ENCODE measurements around the gene PCDHA13. TPM values are rescaled to one million over a fixed set of nuclear protein-coding genes. Genes with fewer than 3 reads are reported as not detected.
"Not testable (repeated sequence)": the region's sequence is repeated elsewhere in the genome, so short reads cannot be mapped to it uniquely, and the experiment has no call there.

PCDHA13 gene
- total and polyA plus RNA-seq, 9 donors, result 0.03 to 0.14 (median 0.04) TPM; not detected in 5

GRCh38 chr5:140870221-140871201, 11.4 kb upstream of the PCDHA13 start:
- no peak overlapping the region for H3K27ac ChIP-seq (ENCODE audit: low read length)
- H3K27me3 ChIP-seq (ENCODE audit: control insufficient read depth, insufficient read depth, low read length), result peaks cover 2% of the 10 kb centered on the region
- DNase-seq, result no peak
- peaks cover 27% of the 10 kb centered on the region for H3K9me3 ChIP-seq (replicated peaks; ENCODE audit: control insufficient read depth, low read depth, low read length)
- no peaks in the 10 kb centered on the region for H3K36me3 ChIP-seq (ENCODE audit: control insufficient read depth, insufficient read depth, low read length)
- 43% methylated on average over 114 of the region's 114 CpGs for WGBS (ENCODE audit: insufficient coverage)
- H3K4me1 ChIP-seq (ENCODE audit: control insufficient read depth, insufficient read depth, low read length), result no peaks in the 10 kb centered on the region
- H3K4me3 ChIP-seq (ENCODE audit: low read length), result no peak overlapping the region

- no peaks in the 10 kb centered on the region for H3K36me3 ChIP-seq (ENCODE audit: control insufficient read depth, insufficient read depth, low read length)
- DNase-seq, result no peak
- no peak within 1 kb of the TSS for H3K4me3 ChIP-seq (ENCODE audit: low read length)
- no peaks in the 10 kb centered on the region for H3K4me1 ChIP-seq (ENCODE audit: control insufficient read depth, insufficient read depth, low read length)
- peaks cover 5% of the 10 kb centered on the region for H3K27me3 ChIP-seq (ENCODE audit: control insufficient read depth, insufficient read depth, low read length)
- peaks cover 32% of the 10 kb centered on the region for H3K9me3 ChIP-seq (replicated peaks; ENCODE audit: control insufficient read depth, low read depth, low read length)
- no peak within 1 kb of the TSS for H3K27ac ChIP-seq (ENCODE audit: low read length)
- WGBS (ENCODE audit: insufficient coverage), result 13% methylated on average over 29 of the region's 47 CpGs
Observed at GRCh38 chr5:140875085-140876065, 6.5 kb upstream of the PCDHA13 start, which contains the start of gene PCDHA12. PCDHA12 (plus strand) TSS chr5:140875308; CDS start chr5:140875473, 165 bp downstream.

- not testable (repeated sequence) for DNase-seq; H3K27ac ChIP-seq (ENCODE audit: low read length); H3K4me1 ChIP-seq (ENCODE audit: control insufficient read depth, insufficient read depth, low read length); H3K27me3 ChIP-seq (ENCODE audit: control insufficient read depth, insufficient read depth, low read length); H3K4me3 ChIP-seq (ENCODE audit: low read length); H3K36me3 ChIP-seq (ENCODE audit: control insufficient read depth, insufficient read depth, low read length)
- 38% methylated on average over 80 of the region's 80 CpGs for WGBS (ENCODE audit: insufficient coverage)
- H3K9me3 ChIP-seq (replicated peaks; ENCODE audit: control insufficient read depth, low read depth, low read length), result peaks cover 26% of the 10 kb centered on the region
Observed at GRCh38 chr5:140876541-140877261, 5.2 kb upstream of the PCDHA13 start.

- H3K9me3 ChIP-seq (replicated peaks; ENCODE audit: control insufficient read depth, low read depth, low read length), result peaks cover 23% of the 10 kb centered on the region
- WGBS (ENCODE audit: insufficient coverage), result 42% methylated on average over 37 of the region's 37 CpGs
- H3K4me1 ChIP-seq (ENCODE audit: control insufficient read depth, insufficient read depth, low read length), result no peaks in the 10 kb centered on the region
- H3K27me3 ChIP-seq (ENCODE audit: control insufficient read depth, insufficient read depth, low read length), result peaks cover 7% of the 10 kb centered on the region
- no peaks in the 10 kb centered on the region for H3K36me3 ChIP-seq (ENCODE audit: control insufficient read depth, insufficient read depth, low read length)
- DNase-seq, result no peak
- H3K27ac ChIP-seq (ENCODE audit: low read length), result no peak overlapping the region
- H3K4me3 ChIP-seq (ENCODE audit: low read length), result no peak overlapping the region
Observed at GRCh38 chr5:140877262-140877581, 4.7 kb upstream of the PCDHA13 start.

GRCh38 chr5:140882591-140882899, 621 bp downstream of the PCDHA13 start:
- Histone ChIP-seq H3K9me3 (replicated peaks; ENCODE audit: control insufficient read depth, low read depth, low read length) (peaks cover 10% of the 10 kb centered on the region), H3K27ac (ENCODE audit: low read length) (no peak overlapping the region), H3K36me3 (ENCODE audit: control insufficient read depth, insufficient read depth, low read length) (no peaks in the 10 kb centered on the region), H3K4me1 (ENCODE audit: control insufficient read depth, insufficient read depth, low read length) (no peaks in the 10 kb centered on the region), H3K27me3 (ENCODE audit: control insufficient read depth, insufficient read depth, low read length) (peaks cover 3% of the 10 kb centered on the region), H3K4me3 (ENCODE audit: low read length) (no peak overlapping the region)
- no peak for DNase-seq
- WGBS (ENCODE audit: insufficient coverage), result 24% methylated on average over 11 of the region's 12 CpGs

- Histone ChIP-seq H3K27ac (ENCODE audit: low read length) (no peak overlapping the region), H3K4me1 (ENCODE audit: control insufficient read depth, insufficient read depth, low read length) (no peaks in the 10 kb centered on the region), H3K27me3 (ENCODE audit: control insufficient read depth, insufficient read depth, low read length) (peaks cover 2% of the 10 kb centered on the region), H3K36me3 (ENCODE audit: control insufficient read depth, insufficient read depth, low read length) (no peaks in the 10 kb centered on the region), H3K9me3 (replicated peaks; ENCODE audit: control insufficient read depth, low read depth, low read length) (peaks cover 10% of the 10 kb centered on the region), H3K4me3 (ENCODE audit: low read length) (no peak overlapping the region)
- WGBS (ENCODE audit: insufficient coverage), result 40% methylated on average over 41 of the region's 41 CpGs
- no peak for DNase-seq
Observed at GRCh38 chr5:140883373-140883772, 1.4 kb downstream of the PCDHA13 start.

- no peak overlapping the region for H3K27ac ChIP-seq (ENCODE audit: low read length)
- H3K36me3 ChIP-seq (ENCODE audit: control insufficient read depth, insufficient read depth, low read length), result no peaks in the 10 kb centered on the region
- H3K27me3 ChIP-seq (ENCODE audit: control insufficient read depth, insufficient read depth, low read length), result peaks cover 2% of the 10 kb centered on the region
- no peak for DNase-seq
- H3K9me3 ChIP-seq (replicated peaks; ENCODE audit: control insufficient read depth, low read depth, low read length), result peaks cover 10% of the 10 kb centered on the region
- WGBS (ENCODE audit: insufficient coverage), result 39% methylated on average over 79 of the region's 79 CpGs
- no peaks in the 10 kb centered on the region for H3K4me1 ChIP-seq (ENCODE audit: control insufficient read depth, insufficient read depth, low read length)
- no peak overlapping the region for H3K4me3 ChIP-seq (ENCODE audit: low read length)
Observed at GRCh38 chr5:140883927-140884697, 2.2 kb downstream of the PCDHA13 start.

- Histone ChIP-seq H3K27me3 (ENCODE audit: control insufficient read depth, insufficient read depth, low read length) (no peaks in the 10 kb centered on the region), H3K4me3 (ENCODE audit: low read length) (no peak overlapping the region), H3K36me3 (ENCODE audit: control insufficient read depth, insufficient read depth, low read length) (no peaks in the 10 kb centered on the region), H3K9me3 (replicated peaks; ENCODE audit: control insufficient read depth, low read depth, low read length) (peaks cover 9% of the 10 kb centered on the region), H3K27ac (ENCODE audit: low read length) (no peak overlapping the region), H3K4me1 (ENCODE audit: control insufficient read depth, insufficient read depth, low read length) (no peaks in the 10 kb centered on the region)
- WGBS (ENCODE audit: insufficient coverage), result no CpG with 5 or more reads among the region's 1 CpG
- no peak for DNase-seq
Observed at GRCh38 chr5:140916325-140916724, 34.4 kb downstream of the PCDHA13 start.

GRCh38 chr5:140923601-140924000, 41.7 kb downstream of the PCDHA13 start:
- DNase-seq, result no peak
- Histone ChIP-seq H3K4me3 (ENCODE audit: low read length) (no peak overlapping the region), H3K9me3 (replicated peaks; ENCODE audit: control insufficient read depth, low read depth, low read length) (no peaks in the 10 kb centered on the region), H3K27ac (ENCODE audit: low read length) (no peak overlapping the region), H3K27me3 (ENCODE audit: control insufficient read depth, insufficient read depth, low read length) (peaks cover 36% of the 10 kb centered on the region), H3K36me3 (ENCODE audit: control insufficient read depth, insufficient read depth, low read length) (no peaks in the 10 kb centered on the region), H3K4me1 (ENCODE audit: control insufficient read depth, insufficient read depth, low read length) (peaks cover 15% of the 10 kb centered on the region)
- no CpG with 5 or more reads among the region's 4 CpGs for WGBS (ENCODE audit: insufficient coverage)
